SK-N-SH (cell line): ENCODE measurements around the gene COBL. TPM values are rescaled to one million over a fixed set of nuclear protein-coding genes. Genes with fewer than 3 reads are reported as not detected.

ENCODE experiments used
- CTCF ChIA-PET: fragments of 300-600, 350-600 bp; formaldehyde crosslinking; extraction: SDS; loops from one replicate; lab custom pipeline; 2021; lab: Yijun Ruan, JAX
- POLR2A ChIA-PET: fragments of 350-600 bp; sonication (Branson Sonifier 250); formaldehyde crosslinking; extraction: SDS; loops from one replicate; lab custom pipeline; 2020; ENCODE audit warnings: antibody characterized with exemption, inconsistent platforms; lab: Yijun Ruan, JAX
- DNase-seq: peaks from one replicate; pipeline ENCODE4 v3.0.0; 2012
- H2AFZ ChIP-seq: fragments of 200-600 bp; sonication (generic); 2 replicates; pipeline ENCODE4 v1.8.1; 2016; ENCODE audit warnings: antibody characterized with exemption, mild to moderate bottlenecking, low read depth
- H3F3A ChIP-seq: fragments of 200-600 bp; sonication (generic); replicated peaks from 2 replicates; pipeline ENCODE3; 2016; ENCODE audit warnings: antibody characterized with exemption, mild to moderate bottlenecking; ENCODE audit not compliant: insufficient read depth
- H3K27ac ChIP-seq, 2 experiments: fragments of 200-500 bp in 1 of 2; fragments of 200-600 bp in 1 of 2; sonication (Bioruptor generic) in 1 of 2; sonication (generic), shearing (Covaris generic) in 1 of 2; 2 replicates each; pipeline versions ENCODE4 v1.5.1 to v1.6.1; 2014 to 2016; ENCODE audit warnings: low read depth in 2 of 2, inconsistent platforms in 1 of 2, low read length in 1 of 2, mild to moderate bottlenecking in 1 of 2, mixed read lengths in 1 of 2
- H3K27me3 ChIP-seq: fragments of 200-600 bp; sonication (generic), shearing (Covaris generic); 2 replicates; pipeline ENCODE4 v1.6.1; 2016; ENCODE audit warnings: mixed run types; ENCODE audit not compliant: insufficient read depth
- H3K36me3 ChIP-seq, 2 experiments: fragments of 200-500 bp in 1 of 2; fragments of 200-600 bp in 1 of 2; sonication (Bioruptor generic) in 1 of 2; sonication (generic) in 1 of 2; replicated peaks in 1 of 2; 2 replicates each; pipeline versions ENCODE3 to v1.5.1; 2014 to 2016; ENCODE audit warnings: low read length in 1 of 2, mild to moderate bottlenecking in 1 of 2; ENCODE audit not compliant: insufficient read depth in 2 of 2, control insufficient read depth in 1 of 2
- H3K4me1 ChIP-seq, 2 experiments: fragments of 200-500 bp in 1 of 2; fragments of 200-600 bp in 1 of 2; sonication (Bioruptor generic) in 1 of 2; sonication (generic), shearing (Covaris generic) in 1 of 2; 2 replicates each; pipeline versions ENCODE4 v1.5.1 to v1.6.1; 2014 to 2016; ENCODE audit warnings: low read depth in 1 of 2, low read length in 1 of 2, mixed run types in 1 of 2; ENCODE audit not compliant: insufficient read depth in 2 of 2, control insufficient read depth in 1 of 2
- H3K4me2 ChIP-seq: fragments of 200-600 bp; sonication (generic), shearing (Covaris generic); 2 replicates; pipeline ENCODE4 v1.6.1; 2017; ENCODE audit warnings: mixed run types
- H3K4me3 ChIP-seq, 2 experiments: fragments of 200-500 bp in 1 of 2; fragments of 200-600 bp in 1 of 2; sonication (Bioruptor generic) in 1 of 2; sonication (generic), shearing (Covaris generic) in 1 of 2; 2 replicates each; pipeline versions ENCODE4 v1.5.1 to v1.8.1; 2014 to 2016; ENCODE audit warnings: low read depth in 2 of 2, inconsistent platforms in 1 of 2, low read length in 1 of 2, mild to moderate bottlenecking in 1 of 2, mixed read lengths in 1 of 2, moderate library complexity in 1 of 2
- H3K79me2 ChIP-seq: fragments of 200-600 bp; sonication (generic); 2 replicates; pipeline ENCODE4 v1.8.1; 2017; ENCODE audit warnings: mild to moderate bottlenecking; ENCODE audit not compliant: insufficient read depth
- H3K9ac ChIP-seq: fragments of 200-600 bp; sonication (generic); 2 replicates; pipeline ENCODE4 v1.6.1; 2017; ENCODE audit warnings: mixed run types
- H3K9me2 ChIP-seq: fragments of 200-600 bp; sonication (generic); 2 replicates; pipeline ENCODE4 v1.6.1; 2017; ENCODE audit warnings: mixed run types
- H3K9me3 ChIP-seq: fragments of 200-600 bp; sonication (generic); 2 replicates; pipeline ENCODE4 v1.6.1; 2017; ENCODE audit warnings: mixed run types, mild to moderate bottlenecking, moderate library complexity
- H4K20me1 ChIP-seq: fragments of 200-600 bp; sonication (generic); 2 replicates; pipeline ENCODE4 v1.6.1; 2017; ENCODE audit warnings: mild to moderate bottlenecking, mixed run types; ENCODE audit not compliant: insufficient read depth
- GATA2 ChIP-seq: sonication (generic); formaldehyde crosslinking; IDR thresholded peaks from 2 replicates; pipeline ENCODE4 v1.5.0; 2020; ENCODE audit warnings: mild to moderate bottlenecking, missing genetic modification reagents
- IRF3 ChIP-seq: fragments of 150-350 bp; IDR thresholded peaks from 2 replicates; pipeline ENCODE4 v1.6.1; 2016; ENCODE audit warnings: mild to moderate bottlenecking, low read depth, low read length
- MXI1 ChIP-seq: IDR thresholded peaks from 2 replicates; pipeline ENCODE4 v1.6.1; 2012; ENCODE audit warnings: mild to moderate bottlenecking, low read depth, low read length, improper control_type of control experiment
- SMC3 ChIP-seq: IDR thresholded peaks from 2 replicates; pipeline ENCODE4 v1.6.1; 2012; ENCODE audit warnings: low read depth, low read length, improper control_type of control experiment
- TEAD4 ChIP-seq: IDR thresholded peaks from 2 replicates; pipeline ENCODE4 v1.4.0; 2012; ENCODE audit warnings: mild to moderate bottlenecking, borderline replicate concordance; ENCODE audit not compliant: insufficient read depth
- WGBS: methylation state at CpG from one replicate; pipeline ENCODE4 v1.1.6; 2017; ENCODE audit warnings: low lambda C conversion rate; 5-methylcytosine and 5-hydroxymethylcytosine counted together
- polyA plus RNA-seq, 3 experiments: library from polyadenylated mRNA; depleted of rRNA; stranded (reverse); fragments of >200 nt; gene quantifications; 2 replicates each; pipeline ENCODE4 v1.2.3, GENCODE V29; 2012
- TF ChIP-seq, protein P1 (sequence below): IDR thresholded peaks from 2 replicates; pipeline ENCODE4 v1.4.0; 2012; ENCODE audit warnings: low read depth
- TF ChIP-seq, protein P2 (sequence below): fragments of 200-600 bp; sonication (generic); IDR thresholded peaks from 2 replicates; pipeline ENCODE4 v1.6.1; 2017; ENCODE audit warnings: antibody characterized with exemption, mild to moderate bottlenecking, moderate library complexity

The COBL gene
- polyA plus RNA-seq, 1 of the 3 experiments (the other 2 are of a cell fraction): under 0.01 TPM

DNA sequence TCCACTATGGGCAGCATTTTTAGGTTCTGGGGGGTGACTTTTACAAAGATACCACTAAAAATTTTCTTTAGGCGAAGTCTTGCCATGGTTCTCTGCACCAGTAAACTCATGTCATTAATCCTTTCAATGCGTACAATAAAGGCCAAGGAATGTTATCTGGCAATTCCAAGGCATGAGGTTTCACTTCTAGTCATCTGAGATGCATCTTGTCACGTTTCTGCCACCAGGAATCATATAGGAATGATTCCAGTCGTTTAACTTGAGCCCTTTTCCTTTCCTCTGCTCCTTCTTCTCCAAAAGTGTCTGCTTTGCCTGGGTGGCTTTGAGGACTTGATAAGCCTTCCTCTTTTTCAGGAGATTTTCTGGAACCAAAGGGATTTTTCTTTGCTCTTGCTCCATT lies 56.8 kb downstream of the COBL start:
- H3K4me1 ChIP-seq: no peaks in the 10 kb centered on the region
- TF ChIP-seq TEAD4 (no peak), IRF3 (no peak)
- TF ChIP-seq, protein P1, sequence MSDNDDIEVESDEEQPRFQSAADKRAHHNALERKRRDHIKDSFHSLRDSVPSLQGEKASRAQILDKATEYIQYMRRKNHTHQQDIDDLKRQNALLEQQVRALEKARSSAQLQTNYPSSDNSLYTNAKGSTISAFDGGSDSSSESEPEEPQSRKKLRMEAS: no peak
- H3K27me3 ChIP-seq: no peaks in the 10 kb centered on the region
- no peak overlapping the region for H3K27ac ChIP-seq
- H4K20me1 ChIP-seq: no peaks in the 10 kb centered on the region
- POLR2A ChIA-PET: no interaction called here
- WGBS: 14% methylated on average over 4 of the region's 4 CpGs
- H2AFZ ChIP-seq: no peak overlapping the region
- no peak overlapping the region for H3K9ac ChIP-seq
- H3K79me2 ChIP-seq: no peaks in the 10 kb centered on the region
- no peak overlapping the region for H3K4me3 ChIP-seq
- H3K9me2 ChIP-seq: no peaks in the 10 kb centered on the region
- CTCF ChIA-PET: no interaction called here
- H3K36me3 ChIP-seq: no peaks in the 10 kb centered on the region
- no peaks in the 10 kb centered on the region for H3F3A ChIP-seq
- H3K4me2 ChIP-seq: no peak overlapping the region
- H3K9me3 ChIP-seq: no peaks in the 10 kb centered on the region
- no peak for DNase-seq

- WGBS: 27% methylated on average over 4 of the region's 4 CpGs
- Histone ChIP-seq H3F3A (no peaks in the 10 kb centered on the region), H3K9me2 (no peaks in the 10 kb centered on the region), H4K20me1 (no peaks in the 10 kb centered on the region), H3K79me2 (no peaks in the 10 kb centered on the region), H3K27me3 (no peaks in the 10 kb centered on the region), H3K4me2 (no peak overlapping the region), H2AFZ (no peak overlapping the region), H3K36me3 (no peaks in the 10 kb centered on the region), H3K4me1 (no peaks in the 10 kb centered on the region), H3K9ac (no peak overlapping the region), H3K27ac (no peak overlapping the region), H3K9me3 (no peaks in the 10 kb centered on the region), H3K4me3 (no peak overlapping the region)
- ChIA-PET POLR2A (no interaction called here), CTCF (interaction anchor here (0.7 to 1.2 kb wide), 3 partner anchors 14 to 96 kb away, joined by 3 to 6 read pairs (median 5); no protein-coding TSS in a partner anchor)
- no peak for TF ChIP-seq MXI1
- no peak for TF ChIP-seq SMC3
- TF ChIP-seq, protein P2, sequence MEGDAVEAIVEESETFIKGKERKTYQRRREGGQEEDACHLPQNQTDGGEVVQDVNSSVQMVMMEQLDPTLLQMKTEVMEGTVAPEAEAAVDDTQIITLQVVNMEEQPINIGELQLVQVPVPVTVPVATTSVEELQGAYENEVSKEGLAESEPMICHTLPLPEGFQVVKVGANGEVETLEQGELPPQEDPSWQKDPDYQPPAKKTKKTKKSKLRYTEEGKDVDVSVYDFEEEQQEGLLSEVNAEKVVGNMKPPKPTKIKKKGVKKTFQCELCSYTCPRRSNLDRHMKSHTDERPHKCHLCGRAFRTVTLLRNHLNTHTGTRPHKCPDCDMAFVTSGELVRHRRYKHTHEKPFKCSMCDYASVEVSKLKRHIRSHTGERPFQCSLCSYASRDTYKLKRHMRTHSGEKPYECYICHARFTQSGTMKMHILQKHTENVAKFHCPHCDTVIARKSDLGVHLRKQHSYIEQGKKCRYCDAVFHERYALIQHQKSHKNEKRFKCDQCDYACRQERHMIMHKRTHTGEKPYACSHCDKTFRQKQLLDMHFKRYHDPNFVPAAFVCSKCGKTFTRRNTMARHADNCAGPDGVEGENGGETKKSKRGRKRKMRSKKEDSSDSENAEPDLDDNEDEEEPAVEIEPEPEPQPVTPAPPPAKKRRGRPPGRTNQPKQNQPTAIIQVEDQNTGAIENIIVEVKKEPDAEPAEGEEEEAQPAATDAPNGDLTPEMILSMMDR: no peak
- no peak for TF ChIP-seq GATA2 (CRISPR knock-in tag)
- no peak for DNase-seq
Observed at GRCh38 chr7:51256916-51257315, 59.7 kb downstream of the COBL start.
